Retinal pigment epithelial cell (primary cell): Measurements from ENCODE around the gene FUCA2.

Experiments used
- DNase-seq: peaks from one replicate; pipeline ENCODE4 v3.0.0-alpha.2; 2010; ENCODE audit warnings: low read depth
- H3K4me3 ChIP-seq: 2 replicates; pipeline ENCODE4 v1.5.1; 2011; ENCODE audit warnings: mild to moderate bottlenecking, low read length, control low read depth, moderate library complexity
- CTCF ChIP-seq: conservative IDR thresholded peaks from 2 replicates; pipeline ENCODE4 v1.5.1; 2011; ENCODE audit warnings: low read depth, low read length, control low read depth, inconsistent platforms

Gene FUCA2

GRCh38 chr6:143527677-143528076 lies 16.2 kb upstream of the FUCA2 start:
- no peak for TF ChIP-seq CTCF
- no peak overlapping the region for H3K4me3 ChIP-seq
- DNase-seq = no peak

- DNase-seq = no peak
- no peak for TF ChIP-seq CTCF
- no peak overlapping the region for H3K4me3 ChIP-seq
These were observed 13.8 kb upstream of the FUCA2 start for GRCh38 chr6:143525356-143525755.

- no peak for TF ChIP-seq CTCF
These were observed 10.6 kb upstream of the FUCA2 start for GRCh38 chr6:143522039-143522600.

GRCh38 chr6:143517447-143517773 lies 5.9 kb upstream of the FUCA2 start:
- no peak for TF ChIP-seq CTCF
- no peak overlapping the region for H3K4me3 ChIP-seq
- no peak for DNase-seq

More at GRCh38 chr6:143522039-143522600, 10.6 kb upstream of the FUCA2 start:
- DNase-seq = no peak
- no peak overlapping the region for H3K4me3 ChIP-seq

- DNase-seq = no peak
- no peak for TF ChIP-seq CTCF
- no peak overlapping the region for H3K4me3 ChIP-seq
These were observed 5.3 kb upstream of the FUCA2 start for GRCh38 chr6:143516690-143517446.

- no peak for DNase-seq
- TF ChIP-seq CTCF = no peak
- H3K4me3 ChIP-seq = no peak overlapping the region
These were observed 4.3 kb upstream of the FUCA2 start for GRCh38 chr6:143515766-143516355.

GRCh38 chr6:143515061-143515760 lies 3.7 kb upstream of the FUCA2 start:
- no peak for TF ChIP-seq CTCF
- no peak for DNase-seq
- H3K4me3 ChIP-seq = no peak overlapping the region
